ENCODE data around the gene TSHZ3.

Gene TSHZ3

DNA sequence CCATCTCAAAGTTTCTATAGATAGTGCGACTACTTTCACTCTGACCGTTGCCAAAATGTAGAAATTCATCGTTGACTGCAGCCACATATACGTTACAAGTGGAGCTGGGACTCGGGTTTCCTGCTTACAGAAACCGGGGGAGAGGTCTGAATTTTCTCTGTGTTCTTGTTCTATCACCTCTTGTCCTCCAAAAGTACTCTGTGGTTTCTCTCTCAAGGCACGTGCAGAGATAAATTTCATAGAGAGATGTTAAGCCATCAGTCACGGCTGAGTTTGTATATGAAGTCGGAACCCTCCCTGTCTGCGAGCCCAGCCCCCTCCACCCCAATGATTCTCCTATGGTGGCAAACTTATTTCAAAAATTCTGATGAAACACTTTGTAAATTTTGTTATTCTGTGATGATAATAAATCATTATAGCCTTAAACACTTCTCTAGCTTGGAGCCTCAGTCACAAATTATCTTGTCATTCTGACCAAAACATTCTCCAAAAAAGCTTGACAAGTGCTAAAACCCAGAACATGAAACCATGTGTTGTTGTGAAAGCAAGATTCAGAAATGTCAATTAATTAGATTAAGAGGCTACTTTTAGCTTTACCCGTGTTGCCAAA is 87.5 kb downstream of the TSHZ3 start:
- no peak for DNase-seq

DNA sequence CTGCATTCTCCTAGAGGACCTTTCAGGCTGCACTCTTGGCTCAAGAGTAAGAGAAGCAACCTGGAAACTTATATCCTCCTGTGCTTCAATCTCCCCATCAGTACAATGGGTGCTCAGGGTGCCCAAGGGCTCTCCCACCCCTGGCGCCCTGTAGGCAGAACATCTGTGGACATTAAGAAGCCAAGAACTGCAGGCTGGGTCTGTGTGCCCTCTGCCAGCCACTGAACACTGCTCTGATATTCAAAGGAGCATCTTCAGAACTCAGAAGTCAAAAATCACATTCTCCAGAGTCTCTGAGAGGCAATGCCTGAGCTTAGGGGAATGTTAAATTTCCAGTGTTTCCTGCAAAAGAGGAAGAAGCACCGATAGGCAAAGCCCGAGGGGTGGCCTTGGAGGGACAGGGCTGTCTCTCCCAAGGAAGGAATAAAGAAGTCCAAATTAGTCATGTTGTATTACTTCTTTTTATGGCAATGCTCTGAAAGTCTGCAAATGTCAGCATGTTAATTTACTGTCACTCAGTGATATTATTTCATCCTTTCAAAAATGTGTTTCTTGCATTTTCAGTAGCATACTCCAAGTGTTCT is 88.1 kb downstream of the TSHZ3 start:
- no peak for DNase-seq

GRCh38 chr19:31260171-31260933 is 88.9 kb downstream of the TSHZ3 start:
- DNase-seq: no peak

GRCh38 chr19:31258211-31259052 is 90.8 kb downstream of the TSHZ3 start:
- no peak for DNase-seq

DNA sequence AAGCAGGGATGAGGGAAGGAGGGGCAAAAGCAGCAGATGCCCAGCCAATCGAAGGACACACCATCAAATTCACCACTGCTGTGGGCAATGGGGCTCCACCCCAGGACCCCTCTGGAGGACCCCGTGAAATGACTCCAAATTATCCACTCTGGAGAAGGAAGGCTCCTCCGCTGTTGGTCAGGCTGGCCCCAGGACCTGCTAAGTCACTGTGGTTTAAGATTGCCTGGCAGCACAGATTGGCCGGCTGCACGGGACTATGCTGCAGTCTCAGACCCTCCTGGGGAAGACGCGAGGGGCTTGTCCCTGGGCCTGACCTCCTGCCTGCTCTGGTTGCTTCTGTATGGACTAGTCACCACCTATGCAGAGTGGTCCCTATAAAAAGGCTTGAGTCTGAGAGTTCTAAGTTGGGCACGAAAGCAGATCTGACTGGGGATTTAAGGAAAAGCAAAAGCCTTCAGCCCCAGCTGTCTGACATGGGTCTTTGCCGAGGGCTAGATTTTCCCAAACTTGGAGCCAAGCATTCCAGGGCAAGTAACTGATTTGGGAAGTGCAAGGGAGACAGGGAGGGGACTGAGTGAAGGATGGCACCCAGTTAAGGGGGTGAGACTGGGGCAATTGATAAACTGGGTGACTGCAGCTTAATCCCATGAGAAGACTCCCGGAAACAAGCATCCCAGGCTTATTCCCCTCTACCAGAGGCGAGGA is 91.7 kb downstream of the TSHZ3 start:
- DNase-seq: no peak

- DNase-seq: no peak
These were observed 92.2 kb downstream of the TSHZ3 start for GRCh38 chr19:31257025-31257424.

- DNase-seq: no peak
These were observed 92.7 kb downstream of the TSHZ3 start for GRCh38 chr19:31256593-31256960.

DNA sequence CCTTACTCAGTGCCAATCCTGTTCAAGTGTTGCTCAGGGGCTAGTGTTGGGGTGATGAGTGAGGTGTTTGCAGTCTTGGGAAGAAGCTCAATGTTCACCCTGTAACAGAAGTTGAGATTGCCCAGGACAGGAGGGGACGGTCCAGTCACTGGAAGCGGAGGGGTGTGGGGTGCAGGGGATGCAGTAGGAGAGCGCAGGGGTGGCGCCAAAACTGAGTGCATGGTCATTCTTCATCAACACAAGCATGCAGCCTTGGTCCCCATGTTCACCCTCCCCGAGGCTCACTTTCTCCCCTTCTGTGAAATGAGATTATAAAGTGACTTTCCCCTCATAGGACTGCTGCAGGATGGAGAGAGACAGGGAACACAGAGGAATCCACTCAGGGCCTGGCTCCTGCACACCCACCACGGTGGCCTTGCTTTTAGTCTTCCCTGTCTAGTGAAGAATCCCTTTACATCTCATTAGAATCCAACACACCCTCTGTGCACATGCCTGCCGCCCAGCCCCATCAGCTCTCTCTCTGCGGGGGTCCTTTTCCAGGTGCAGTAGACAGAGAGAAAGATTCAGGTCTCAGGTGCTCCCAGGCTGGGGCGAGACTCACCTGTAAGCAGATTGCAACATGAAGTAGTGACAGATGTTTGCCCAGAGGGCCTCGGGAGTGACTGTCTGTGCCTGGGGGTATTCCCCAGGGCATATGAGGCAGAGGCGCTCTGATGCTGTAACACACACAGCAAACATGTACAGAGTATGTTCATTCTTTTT is 93.2 kb downstream of the TSHZ3 start:
- DNase-seq: no peak

- no peak for DNase-seq
These were observed 93.9 kb downstream of the TSHZ3 start for GRCh38 chr19:31255174-31255799.

DNA sequence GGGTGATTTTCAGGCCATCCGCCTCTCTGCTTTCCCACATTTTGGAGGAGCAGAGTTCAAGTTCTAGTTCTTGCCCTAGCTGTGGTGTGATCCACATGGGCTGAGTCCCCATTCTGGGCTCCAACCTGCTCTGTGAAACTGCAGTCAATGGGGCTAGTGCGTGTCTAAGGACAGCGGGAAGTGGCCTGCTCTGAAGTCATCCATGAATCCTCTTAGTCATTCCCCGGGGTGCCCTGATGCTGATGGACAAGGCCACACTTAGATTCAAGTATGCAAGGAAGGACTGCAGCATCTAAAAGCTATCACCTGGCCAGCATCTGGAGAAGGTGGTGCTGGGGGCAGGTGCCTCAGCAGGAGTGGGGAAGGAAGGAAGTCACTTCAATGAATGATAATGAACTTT is 94.6 kb downstream of the TSHZ3 start:
- DNase-seq: no peak

DNA sequence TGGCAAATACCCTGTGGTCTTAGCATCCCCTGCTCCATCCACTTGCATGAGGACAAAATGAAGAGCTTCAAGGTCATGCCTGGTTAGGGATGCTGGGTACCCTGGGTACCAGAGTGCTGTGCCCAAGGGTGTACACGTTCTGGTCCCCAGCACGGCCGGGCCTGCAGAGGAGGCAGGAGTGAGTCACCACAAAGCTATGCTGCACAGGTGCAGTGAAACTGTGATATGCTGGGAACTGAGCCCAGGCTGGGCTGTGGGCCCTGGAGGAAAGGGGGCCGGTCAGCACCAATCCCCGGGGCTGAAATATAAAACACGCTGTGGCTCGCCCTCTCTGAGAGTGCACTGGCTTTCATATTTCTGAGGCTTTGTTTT is 95.1 kb downstream of the TSHZ3 start:
- no peak for DNase-seq

- no peak for DNase-seq
These were observed 95.6 kb downstream of the TSHZ3 start for GRCh38 chr19:31253526-31254179.

DNA sequence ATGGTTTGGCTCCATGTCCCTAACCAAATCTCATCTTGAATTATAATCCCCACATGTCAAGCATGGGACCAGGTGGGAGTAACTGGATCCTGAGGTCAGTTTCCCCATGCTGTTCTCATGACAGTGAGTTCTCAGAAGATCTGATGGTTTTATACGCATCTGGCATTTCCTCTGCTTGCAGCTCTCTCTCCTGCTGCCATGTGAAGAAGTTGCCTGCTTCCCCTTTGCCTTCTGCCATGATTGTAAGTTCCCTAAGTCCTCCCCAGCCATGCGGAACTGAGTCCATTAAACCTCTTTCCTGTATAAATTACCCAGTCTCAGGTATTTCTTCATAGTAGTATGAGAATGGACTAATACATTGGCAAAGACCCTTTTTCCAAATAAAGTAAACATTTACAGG is 96.8 kb downstream of the TSHZ3 start:
- no peak for DNase-seq

- no peak for DNase-seq
These were observed 100.0 kb downstream of the TSHZ3 start for GRCh38 chr19:31249217-31249616.

GRCh38 chr19:31235806-31236205 is 113.4 kb downstream of the TSHZ3 start:
- DNase-seq: no peak

DNA sequence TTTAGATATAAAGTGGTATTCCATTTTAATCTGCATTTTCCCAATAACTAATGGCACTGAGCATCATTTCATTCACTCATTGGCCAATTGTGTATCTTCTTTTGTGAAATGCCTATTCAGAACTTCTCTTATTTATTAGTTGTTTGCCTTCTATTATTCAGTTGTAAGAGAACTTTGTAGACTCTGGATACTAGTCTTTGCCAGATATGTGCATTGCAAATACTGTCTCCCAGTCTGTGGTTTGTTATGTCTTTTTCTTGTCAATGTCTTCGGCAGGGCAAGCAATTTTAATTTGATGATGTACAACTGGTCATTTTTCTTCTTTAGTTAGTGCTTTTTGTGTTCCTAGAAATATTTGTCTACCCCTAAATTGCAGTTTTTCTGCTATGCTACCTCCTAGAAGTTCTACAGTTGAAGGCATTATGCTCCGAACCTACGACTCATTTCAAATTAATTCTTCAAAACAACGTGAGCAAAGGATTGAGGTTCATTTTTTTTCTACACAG is 115.9 kb downstream of the TSHZ3 start:
- no peak for DNase-seq

GRCh38 chr19:31232871-31233270 is 116.4 kb downstream of the TSHZ3 start:
- no peak for DNase-seq

GRCh38 chr19:31232180-31232579 is 117.1 kb downstream of the TSHZ3 start:
- no peak for DNase-seq

DNA sequence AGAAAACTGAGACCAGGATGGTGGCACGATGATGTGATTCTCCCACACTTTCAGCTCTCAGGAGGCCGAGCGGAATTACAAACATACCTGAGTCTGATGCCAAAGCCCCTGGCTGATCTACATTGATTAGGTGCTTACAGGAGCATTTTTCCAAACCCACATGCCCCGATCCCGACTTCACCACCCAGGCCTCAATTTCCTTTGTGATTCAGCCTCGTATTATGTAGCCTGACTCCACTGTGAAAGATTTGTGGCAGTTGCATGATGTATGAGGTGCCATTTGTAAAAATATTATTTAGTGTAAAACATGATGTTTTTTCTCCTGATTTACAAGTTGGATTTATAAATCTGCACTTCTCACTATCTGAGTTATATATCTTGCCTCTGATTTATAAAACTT is 118.0 kb downstream of the TSHZ3 start:
- no peak for DNase-seq

GRCh38 chr19:31226151-31226935 is 122.9 kb downstream of the TSHZ3 start:
- no peak for DNase-seq

All from NCI-H226 (cell line).